Right atrium auricular region (tissue), 2 donors: Measurements from ENCODE around the gene LPGAT1. TPM values are rescaled to one million over a fixed set of nuclear protein-coding genes. Genes with fewer than 3 reads are reported as not detected.

ENCODE experiments used
- DNase-seq: peaks from one replicate; pipeline ENCODE4 v3.0.0-alpha.2; 2019; ENCODE audit warnings: low spot score
- H3K27ac ChIP-seq, 2 donors: fragments of 200-600 bp; sonication (generic); 1 replicate in 1 of 2; 2 replicates in 1 of 2; pipeline ENCODE4 v1.5.1; 2016 to 2019
- H3K27me3 ChIP-seq, 2 donors: fragments of 200-600 bp; sonication (generic); one replicate each; pipeline versions ENCODE4 v1.5.1 to v1.6.0; 2017 to 2019
- H3K36me3 ChIP-seq: fragments of 200-600 bp; sonication (generic); one replicate; pipeline ENCODE4 v1.5.1; 2016
- H3K4me1 ChIP-seq, 2 donors: fragments of 200-600 bp; sonication (generic); one replicate each; pipeline versions ENCODE4 v1.5.1 to v1.6.0; 2017 to 2019
- H3K4me3 ChIP-seq, 2 donors: fragments of 200-600 bp; sonication (generic); 1 replicate in 1 of 2; 2 replicates in 1 of 2; pipeline ENCODE4 v1.5.1; 2017 to 2019; ENCODE audit warnings: mild to moderate bottlenecking in 1 of 2, moderate library complexity in 1 of 2
- H3K9me3 ChIP-seq, 2 donors: fragments of 200-600 bp; sonication (generic); one replicate each; pipeline ENCODE4 v1.5.1; 2019
- CTCF ChIP-seq, 2 donors: fragments of 200-600 bp; sonication (generic); IDR thresholded peaks; one replicate each; pipeline ENCODE4 v1.5.1; 2019; ENCODE audit warnings: antibody characterized with exemption in 2 of 2
- total RNA-seq, 2 donors: library from RNA; depleted of rRNA; stranded (reverse); fragments of >200 nt; gene quantifications; one replicate each; pipeline ENCODE4 v1.1.0, GENCODE V29; 2016

LPGAT1 gene
- total RNA-seq, 2 donors from 2014 or later: 27.0 to 36.2 TPM

- DNase-seq: no peak
Observed at GRCh38 chr1:211710566-211711314, 119.8 kb downstream of the LPGAT1 start.

DNA sequence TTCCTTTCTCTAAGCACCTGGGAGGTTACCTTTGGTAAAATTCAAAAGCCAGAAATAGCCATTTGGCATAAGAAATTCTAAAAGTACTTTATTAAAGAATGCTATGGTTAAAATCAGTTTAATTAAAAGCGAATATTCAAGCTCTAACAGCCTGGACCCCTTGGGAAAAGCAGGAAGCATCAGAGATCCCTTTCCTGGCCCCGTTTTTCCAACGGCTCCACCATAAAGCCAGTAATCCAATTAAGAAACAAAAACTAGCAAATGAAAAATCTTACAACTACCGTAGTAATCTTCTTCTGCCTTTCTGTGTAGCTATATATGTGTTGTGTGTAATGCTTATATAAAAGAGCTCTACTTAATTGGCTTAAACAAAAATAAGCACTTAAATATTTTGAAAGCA is 121.6 kb downstream of the LPGAT1 start:
- H3K9me3 ChIP-seq: no peaks in the 10 kb centered on the region
- H3K4me1 ChIP-seq: no peaks in the 10 kb centered on the region
- TF ChIP-seq CTCF (IDR thresholded peaks at IDR 0.05): no peak
- no peaks in the 10 kb centered on the region for H3K27me3 ChIP-seq
- no peak overlapping the region for H3K4me3 ChIP-seq
- no peaks in the 10 kb centered on the region for H3K36me3 ChIP-seq
- no peak overlapping the region for H3K27ac ChIP-seq
- DNase-seq: no peak

More at GRCh38 chr1:211710566-211711314, 119.8 kb downstream of the LPGAT1 start:
- no peaks in the 10 kb centered on the region for H3K36me3 ChIP-seq
- H3K9me3 ChIP-seq: no peaks in the 10 kb centered on the region
- no peak for TF ChIP-seq CTCF (IDR thresholded peaks at IDR 0.05)
- no peak overlapping the region for H3K27ac ChIP-seq
- no peaks in the 10 kb centered on the region for H3K27me3 ChIP-seq
- no peaks in the 10 kb centered on the region for H3K4me1 ChIP-seq
- H3K4me3 ChIP-seq: no peak overlapping the region

GRCh38 chr1:211708006-211708405 is 122.6 kb downstream of the LPGAT1 start:
- Histone ChIP-seq H3K36me3 (no peaks in the 10 kb centered on the region), H3K4me1 (no peaks in the 10 kb centered on the region), H3K27me3 (no peaks in the 10 kb centered on the region), H3K27ac (no peak overlapping the region), H3K9me3 (no peaks in the 10 kb centered on the region), H3K4me3 (no peak overlapping the region)
- no peak for DNase-seq
- TF ChIP-seq CTCF (IDR thresholded peaks at IDR 0.05): no peak

- no peaks in the 10 kb centered on the region for H3K9me3 ChIP-seq
- no peaks in the 10 kb centered on the region for H3K27me3 ChIP-seq
- H3K27ac ChIP-seq: no peak overlapping the region
- H3K4me3 ChIP-seq: no peak overlapping the region
- no peak for TF ChIP-seq CTCF (IDR thresholded peaks at IDR 0.05)
- H3K36me3 ChIP-seq: no peaks in the 10 kb centered on the region
- H3K4me1 ChIP-seq: no peaks in the 10 kb centered on the region
- DNase-seq: no peak
Observed at GRCh38 chr1:211705467-211706091, 125.0 kb downstream of the LPGAT1 start.

GRCh38 chr1:211704543-211704942 is 126.0 kb downstream of the LPGAT1 start:
- H3K9me3 ChIP-seq: no peaks in the 10 kb centered on the region
- H3K4me3 ChIP-seq: no peak overlapping the region
- DNase-seq: no peak
- no peaks in the 10 kb centered on the region for H3K4me1 ChIP-seq
- no peaks in the 10 kb centered on the region for H3K36me3 ChIP-seq
- TF ChIP-seq CTCF (IDR thresholded peaks at IDR 0.05): no peak
- no peaks in the 10 kb centered on the region for H3K27me3 ChIP-seq
- no peak overlapping the region for H3K27ac ChIP-seq
